GM18519 (cell line): Measurements from ENCODE around the gene LRP1.

Source experiments
- ATAC-seq: cut with Tn5 transposase; IDR thresholded peaks from one replicate; pipeline ENCODE4 v1.9.1; 2021; ENCODE audit warnings: mild to moderate bottlenecking, moderate library complexity; ENCODE audit not compliant: unreplicated experiment, low FRiP score

The LRP1 gene

GRCh38 chr12:57093415-57094207 is 34.7 kb upstream of the LRP1 start:
- ATAC-seq, result no peak

- no peak for ATAC-seq
Measured at GRCh38 chr12:57094208-57095160, 33.8 kb upstream of the LRP1 start.

- no peak for ATAC-seq
Measured at GRCh38 chr12:57095440-57095839, 32.8 kb upstream of the LRP1 start.

GRCh38 chr12:57096099-57096572 is 32.1 kb upstream of the LRP1 start:
- no peak for ATAC-seq

GRCh38 chr12:57096748-57097553 is 31.3 kb upstream of the LRP1 start:
- no peak for ATAC-seq

GRCh38 chr12:57097554-57097835 is 30.8 kb upstream of the LRP1 start:
- no peak for ATAC-seq

- ATAC-seq, result no peak
Measured at GRCh38 chr12:57098546-57098945, 29.7 kb upstream of the LRP1 start.

GRCh38 chr12:57099047-57099714 is 29.1 kb upstream of the LRP1 start:
- no peak for ATAC-seq

- ATAC-seq, result no peak
Measured at GRCh38 chr12:57099766-57100165, 28.5 kb upstream of the LRP1 start.

- no peak for ATAC-seq
Measured at GRCh38 chr12:57101892-57102695, 26.2 kb upstream of the LRP1 start.

GRCh38 chr12:57103856-57104255 is 24.4 kb upstream of the LRP1 start:
- ATAC-seq, result no peak

GRCh38 chr12:57104292-57104910 is 23.9 kb upstream of the LRP1 start:
- ATAC-seq, result no peak

- no peak for ATAC-seq
Measured at GRCh38 chr12:57105011-57105753, 23.1 kb upstream of the LRP1 start.

- no peak for ATAC-seq
Measured at GRCh38 chr12:57106021-57106708, 22.1 kb upstream of the LRP1 start.

- no peak for ATAC-seq
Measured at GRCh38 chr12:57107456-57108155, 20.7 kb upstream of the LRP1 start.

- no peak for ATAC-seq
Measured at GRCh38 chr12:57109207-57110103, 18.8 kb upstream of the LRP1 start.
